Hematopoietic multipotent progenitor cell (in vitro differentiated cells): Measurements from ENCODE around the gene SPACA4. TPM values are rescaled to one million over a fixed set of nuclear protein-coding genes. Genes with fewer than 3 reads are reported as not detected.
A peak's percentile ranks its signal among the peaks of the same experiment; 100 is the strongest.
"Not testable (repeated sequence)": the region's sequence is repeated elsewhere in the genome, so short reads cannot be mapped to it uniquely, and the experiment has no call there.

Source experiments
- DNase-seq, 3 donors: peaks; one replicate each; pipeline ENCODE4 v3.0.0-alpha.2; 2011 to 2015; ENCODE audit warnings: low read depth in 2 of 3, low spot score in 2 of 3
- total RNA-seq: library from RNA; depleted of rRNA; stranded (reverse); fragments of >200 nt; gene quantifications from one replicate; pipeline ENCODE4 v1.2.3, GENCODE V29; 2012

Gene SPACA4
- total RNA-seq, 1 donor, result not detected

- DNase-seq, result no peak
Measured at GRCh38 chr19:48617146-48617937, 10.8 kb downstream of the SPACA4 start.

GRCh38 chr19:48618278-48618915 is 11.9 kb downstream of the SPACA4 start:
- DNase-seq, result no peak

- DNase-seq, result peak; percentile 98 to 99 (median 99)
Measured at GRCh38 chr19:48618916-48619691, 12.6 kb downstream of the SPACA4 start, which contains the start of the genes RPL18 and SPHK2. TSS of gene RPL18 (minus strand) at chr19:48619178. CDS start at chr19:48619143, 35 bp downstream. TSS of gene SPHK2 (plus strand) at chr19:48619506. CDS start at chr19:48620515, 1,009 bp downstream.

- no peak for DNase-seq
Measured at GRCh38 chr19:48619692-48620585, 13.4 kb downstream of the SPACA4 start.

GRCh38 chr19:48623556-48624066 is 17.1 kb downstream of the SPACA4 start:
- DNase-seq, result no peak

GRCh38 chr19:48624067-48624594 is 17.6 kb downstream of the SPACA4 start:
- DNase-seq, result peak; percentile 82 to 98 (median 98)

GRCh38 chr19:48624791-48625723 is 18.5 kb downstream of the SPACA4 start:
- DNase-seq, result no peak

GRCh38 chr19:48625891-48626327 is 19.4 kb downstream of the SPACA4 start:
- no peak for DNase-seq

- no peak for DNase-seq
Measured at GRCh38 chr19:48627201-48627864, 20.8 kb downstream of the SPACA4 start.

GRCh38 chr19:48627865-48628314 is 21.3 kb downstream of the SPACA4 start:
- DNase-seq, result no peak

- no peak for DNase-seq
Measured at GRCh38 chr19:48628486-48629296, 22.1 kb downstream of the SPACA4 start.

GRCh38 chr19:48629297-48629598 is 22.7 kb downstream of the SPACA4 start:
- no peak for DNase-seq

- DNase-seq, result no peak
Measured at GRCh38 chr19:48629599-48630295, 23.2 kb downstream of the SPACA4 start.

GRCh38 chr19:48630296-48631063 is 23.9 kb downstream of the SPACA4 start:
- DNase-seq, result peak in 1 of 3 donors; percentile 63

GRCh38 chr19:48631225-48631624 is 24.7 kb downstream of the SPACA4 start:
- no peak for DNase-seq

GRCh38 chr19:48632286-48632685 is 25.7 kb downstream of the SPACA4 start:
- not testable (repeated sequence) for DNase-seq
